ENCODE measurements around the gene PDE8B.

- TF ChIP-seq CTCF (IDR thresholded peaks at IDR 0.05) (no peak), POLR2AphosphoS5 (IDR thresholded peaks at IDR 0.05) (no peak), EP300 (IDR thresholded peaks at IDR 0.05) (no peak)
Observed at GRCh38 chr5:77192441-77193050, 17.9 kb upstream of the PDE8B start.

Measured in suprapubic skin (tissue), 4 donors.